Measurements from ENCODE around the gene RBPJL. TPM values are rescaled to one million over a fixed set of nuclear protein-coding genes. Genes with fewer than 3 reads are reported as not detected.
A peak's percentile ranks its signal among the peaks of the same experiment; 100 is the strongest.

Gene RBPJL
- total RNA-seq, 1 donor from 2014 or later = not detected

GRCh38 chr20:45293041-45294002 lies 13.3 kb upstream of the RBPJL start:
- peak; percentile 72 to 80 for DNase-seq (ENCODE audit: low read depth in 2 of 2)

- no peak for DNase-seq (ENCODE audit: low read depth in 2 of 2)
These were observed 12.7 kb upstream of the RBPJL start for GRCh38 chr20:45294003-45294368.

GRCh38 chr20:45294659-45295058 lies 12.0 kb upstream of the RBPJL start:
- DNase-seq (ENCODE audit: low read depth in 2 of 2) = no peak

- DNase-seq (ENCODE audit: low read depth in 2 of 2) = no peak
These were observed 8.7 kb upstream of the RBPJL start for GRCh38 chr20:45297786-45298497.

GRCh38 chr20:45299786-45300185 lies 6.9 kb upstream of the RBPJL start:
- DNase-seq (ENCODE audit: low read depth in 2 of 2) = no peak

- DNase-seq (ENCODE audit: low read depth in 2 of 2) = peak; percentile 33 to 39
These were observed 5.7 kb upstream of the RBPJL start for GRCh38 chr20:45300961-45301360.

- DNase-seq (ENCODE audit: low read depth in 2 of 2) = no peak
These were observed 4.8 kb upstream of the RBPJL start for GRCh38 chr20:45301824-45302271.

- DNase-seq (ENCODE audit: low read depth in 2 of 2) = no peak
These were observed 2.8 kb upstream of the RBPJL start for GRCh38 chr20:45303586-45304463.

GRCh38 chr20:45304464-45304999 lies 2.1 kb upstream of the RBPJL start:
- DNase-seq (ENCODE audit: low read depth in 2 of 2) = no peak

- DNase-seq (ENCODE audit: low read depth in 2 of 2) = no peak
These were observed 1.4 kb upstream of the RBPJL start for GRCh38 chr20:45305262-45305661.

- DNase-seq (ENCODE audit: low read depth in 2 of 2) = no peak
These were observed 518 bp downstream of the RBPJL start for GRCh38 chr20:45307076-45307640.

- DNase-seq (ENCODE audit: low read depth in 2 of 2) = no peak
These were observed 1.6 kb downstream of the RBPJL start, which contains the start of gene MATN4 for GRCh38 chr20:45308117-45308778. Gene MATN4, minus strand, starts transcription at chr20:45308299. Its CDS starts 2,717 bp downstream, at chr20:45305582.

- no peak for DNase-seq (ENCODE audit: low read depth in 2 of 2)
These were observed 2.4 kb downstream of the RBPJL start for GRCh38 chr20:45309075-45309474.

GRCh38 chr20:45311589-45312211 lies 5.1 kb downstream of the RBPJL start:
- DNase-seq (ENCODE audit: low read depth in 2 of 2) = peak; percentile 54 to 65

- DNase-seq (ENCODE audit: low read depth in 2 of 2) = no peak
These were observed 5.6 kb downstream of the RBPJL start for GRCh38 chr20:45312241-45312640.

GRCh38 chr20:45313065-45313695 lies 6.5 kb downstream of the RBPJL start:
- no peak for DNase-seq (ENCODE audit: low read depth in 2 of 2)

GRCh38 chr20:45313943-45314342 lies 7.3 kb downstream of the RBPJL start:
- no peak for DNase-seq (ENCODE audit: low read depth in 2 of 2)

GRCh38 chr20:45315672-45316071 lies 9.0 kb downstream of the RBPJL start:
- DNase-seq (ENCODE audit: low read depth in 2 of 2) = no peak
